Omental fat pad (tissue), 4 donors: ENCODE results near the gene INTS1. TPM values are rescaled to one million over a fixed set of nuclear protein-coding genes. Genes with fewer than 3 reads are reported as not detected.
"Not testable (repeated sequence)": the region's sequence is repeated elsewhere in the genome, so short reads cannot be mapped to it uniquely, and the experiment has no call there.

Source experiments
- ATAC-seq: fragments of 150-250 bp; one replicate; pipeline ENCODE4 v1.9.1; 2016; ENCODE audit warnings: mild to moderate bottlenecking, moderate library complexity; ENCODE audit not compliant: low FRiP score
- DNase-seq: peaks from one replicate; pipeline ENCODE4 v3.0.0-alpha.2; 2019; ENCODE audit warnings: low spot score
- total RNA-seq, 4 donors: library from RNA; depleted of rRNA; stranded (reverse); fragments of >200 nt; gene quantifications; one replicate each; pipeline ENCODE4 v1.1.0, GENCODE V29; 2016
- TF ChIP-seq, protein P1 (sequence below), 3 donors: fragments of 450-650 bp; IDR thresholded peaks; one replicate each; pipeline ENCODE4 v1.5.1; 2016 to 2017; ENCODE audit warnings: antibody characterized with exemption in 3 of 3, mild to moderate bottlenecking in 3 of 3, moderate library complexity in 2 of 3

Gene INTS1
- total RNA-seq, 4 donors from 2014 or later, result 22.4 to 39.4 (median 32.0) TPM

GRCh38 chr7:1516586-1517251, 12.5 kb upstream of the INTS1 start:
- TF ChIP-seq, protein P1, sequence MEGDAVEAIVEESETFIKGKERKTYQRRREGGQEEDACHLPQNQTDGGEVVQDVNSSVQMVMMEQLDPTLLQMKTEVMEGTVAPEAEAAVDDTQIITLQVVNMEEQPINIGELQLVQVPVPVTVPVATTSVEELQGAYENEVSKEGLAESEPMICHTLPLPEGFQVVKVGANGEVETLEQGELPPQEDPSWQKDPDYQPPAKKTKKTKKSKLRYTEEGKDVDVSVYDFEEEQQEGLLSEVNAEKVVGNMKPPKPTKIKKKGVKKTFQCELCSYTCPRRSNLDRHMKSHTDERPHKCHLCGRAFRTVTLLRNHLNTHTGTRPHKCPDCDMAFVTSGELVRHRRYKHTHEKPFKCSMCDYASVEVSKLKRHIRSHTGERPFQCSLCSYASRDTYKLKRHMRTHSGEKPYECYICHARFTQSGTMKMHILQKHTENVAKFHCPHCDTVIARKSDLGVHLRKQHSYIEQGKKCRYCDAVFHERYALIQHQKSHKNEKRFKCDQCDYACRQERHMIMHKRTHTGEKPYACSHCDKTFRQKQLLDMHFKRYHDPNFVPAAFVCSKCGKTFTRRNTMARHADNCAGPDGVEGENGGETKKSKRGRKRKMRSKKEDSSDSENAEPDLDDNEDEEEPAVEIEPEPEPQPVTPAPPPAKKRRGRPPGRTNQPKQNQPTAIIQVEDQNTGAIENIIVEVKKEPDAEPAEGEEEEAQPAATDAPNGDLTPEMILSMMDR (IDR thresholded peaks at IDR 0.05), result no peak
- DNase-seq (no peak), ATAC-seq (no peak)

DNA sequence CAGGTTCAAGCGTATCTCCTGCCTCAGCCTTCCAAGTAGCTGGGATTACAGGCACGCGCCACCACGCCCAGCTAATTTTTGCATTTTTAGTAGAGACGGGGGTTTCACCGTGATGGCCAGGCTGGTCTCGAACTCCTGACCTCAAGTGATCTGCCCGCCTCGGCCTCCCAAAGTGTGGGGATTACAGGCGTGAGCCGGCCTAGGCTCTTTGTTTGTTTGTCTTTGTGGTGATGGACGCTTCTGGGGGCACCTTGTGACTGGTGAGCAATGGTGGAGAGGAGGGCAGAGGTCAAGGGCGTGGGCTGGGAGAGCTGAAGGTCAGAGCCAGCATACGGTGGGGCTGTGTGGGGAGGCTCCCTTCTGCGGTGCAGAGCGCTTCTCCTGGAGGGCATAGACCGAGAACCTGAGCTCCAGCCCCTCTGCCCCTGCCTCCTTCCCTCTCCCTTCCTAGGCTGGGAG, 11.3 kb upstream of the INTS1 start:
- ATAC-seq, DNase-seq: not testable (repeated sequence)

- ATAC-seq, result no peak
- TF ChIP-seq, protein P1 (IDR thresholded peaks at IDR 0.05), result no peak
- no peak for DNase-seq
These were observed 10.8 kb upstream of the INTS1 start for GRCh38 chr7:1514995-1515401.

DNA sequence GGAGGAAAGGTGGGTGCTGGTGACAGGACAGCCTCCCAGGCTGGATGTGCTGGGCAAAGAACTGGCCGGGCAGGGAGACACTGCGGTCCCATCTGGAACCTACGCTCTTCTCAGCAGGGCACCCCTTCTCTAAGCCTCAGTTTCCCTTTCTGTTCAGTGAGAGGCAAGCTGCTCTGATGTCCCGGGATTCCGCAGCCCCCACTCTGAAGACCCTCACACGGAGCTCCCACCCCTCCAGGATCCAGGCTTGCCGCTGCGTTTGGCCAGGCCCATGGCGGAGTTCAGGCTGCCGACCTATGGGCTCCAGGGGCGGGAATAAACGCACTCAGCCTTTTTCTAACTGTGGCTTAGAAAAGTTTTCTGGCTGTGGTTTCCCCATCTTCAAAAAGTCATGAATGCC, 10.2 kb upstream of the INTS1 start:
- no peak for DNase-seq
- ATAC-seq, result no peak
- TF ChIP-seq, protein P1 (IDR thresholded peaks at IDR 0.05), result no peak

GRCh38 chr7:1513657-1514095, 9.5 kb upstream of the INTS1 start:
- DNase-seq, result peak; percentile 29
- TF ChIP-seq, protein P1 (IDR thresholded peaks at IDR 0.05), result no peak
- peak; percentile 45 for ATAC-seq

GRCh38 chr7:1512781-1513656, 8.8 kb upstream of the INTS1 start:
- DNase-seq (peak; percentile 48), ATAC-seq (no peak)
- TF ChIP-seq, protein P1 (IDR thresholded peaks at IDR 0.05), result no peak
